Peyer's patch (tissue), 4 donors: ENCODE data around the gene HECTD2. TPM values are rescaled to one million over a fixed set of nuclear protein-coding genes. Genes with fewer than 3 reads are reported as not detected.

Experiments
- DNase-seq, 3 donors: peaks; one replicate each; pipeline ENCODE4 v3.0.0-alpha.2; 2017 to 2019
- H3K27ac ChIP-seq, 4 donors: fragments of 200-600 bp; sonication (generic); one replicate each; pipeline ENCODE4 v1.5.1; 2016 to 2019
- H3K27me3 ChIP-seq, 2 donors: fragments of 200-600 bp; sonication (generic); one replicate each; pipeline ENCODE4 v1.5.1; 2019
- H3K36me3 ChIP-seq, 3 donors: fragments of 200-600 bp; sonication (generic); one replicate each; pipeline ENCODE4 v1.5.1; 2016 to 2019
- H3K4me1 ChIP-seq, 4 donors: fragments of 200-600 bp; sonication (generic); one replicate each; pipeline ENCODE4 v1.5.1; 2016 to 2019
- H3K4me3 ChIP-seq, 4 donors: fragments of 200-600 bp; sonication (generic); 1 replicate in 3 of 4; 2 replicates in 1 of 4; pipeline ENCODE4 v1.5.1; 2016 to 2019; ENCODE audit warnings: mild to moderate bottlenecking in 1 of 4
- H3K9me3 ChIP-seq, 4 donors: fragments of 200-600 bp; sonication (generic); one replicate each; pipeline ENCODE4 v1.5.1; 2016 to 2019; ENCODE audit warnings: mild to moderate bottlenecking in 1 of 4
- POLR2A ChIP-seq, 2 donors: fragments of 450-650 bp; IDR thresholded peaks; one replicate each; pipeline ENCODE4 v1.5.1; 2017; ENCODE audit warnings: antibody characterized with exemption in 2 of 2, mild to moderate bottlenecking in 2 of 2, moderate library complexity in 2 of 2
- total RNA-seq, 4 donors: library from RNA; depleted of rRNA; stranded (reverse); fragments of >200 nt; gene quantifications; one replicate each; pipeline ENCODE4 v1.1.0, GENCODE V29; 2016
- TF ChIP-seq, protein P1 (sequence below), 6 experiments: fragments of 450-650 bp in 4 of 6; fragments of 200-600 bp in 2 of 6; sonication (generic) in 1 of 6; IDR thresholded peaks; one replicate each; pipeline ENCODE4 v1.5.1; 2017 to 2019; ENCODE audit warnings: antibody characterized with exemption in 6 of 6, mild to moderate bottlenecking in 3 of 6, moderate library complexity in 1 of 6

Gene HECTD2
- total RNA-seq, 4 donors from 2014 or later, result 4.4 to 18.2 (median 5.5) TPM

DNA sequence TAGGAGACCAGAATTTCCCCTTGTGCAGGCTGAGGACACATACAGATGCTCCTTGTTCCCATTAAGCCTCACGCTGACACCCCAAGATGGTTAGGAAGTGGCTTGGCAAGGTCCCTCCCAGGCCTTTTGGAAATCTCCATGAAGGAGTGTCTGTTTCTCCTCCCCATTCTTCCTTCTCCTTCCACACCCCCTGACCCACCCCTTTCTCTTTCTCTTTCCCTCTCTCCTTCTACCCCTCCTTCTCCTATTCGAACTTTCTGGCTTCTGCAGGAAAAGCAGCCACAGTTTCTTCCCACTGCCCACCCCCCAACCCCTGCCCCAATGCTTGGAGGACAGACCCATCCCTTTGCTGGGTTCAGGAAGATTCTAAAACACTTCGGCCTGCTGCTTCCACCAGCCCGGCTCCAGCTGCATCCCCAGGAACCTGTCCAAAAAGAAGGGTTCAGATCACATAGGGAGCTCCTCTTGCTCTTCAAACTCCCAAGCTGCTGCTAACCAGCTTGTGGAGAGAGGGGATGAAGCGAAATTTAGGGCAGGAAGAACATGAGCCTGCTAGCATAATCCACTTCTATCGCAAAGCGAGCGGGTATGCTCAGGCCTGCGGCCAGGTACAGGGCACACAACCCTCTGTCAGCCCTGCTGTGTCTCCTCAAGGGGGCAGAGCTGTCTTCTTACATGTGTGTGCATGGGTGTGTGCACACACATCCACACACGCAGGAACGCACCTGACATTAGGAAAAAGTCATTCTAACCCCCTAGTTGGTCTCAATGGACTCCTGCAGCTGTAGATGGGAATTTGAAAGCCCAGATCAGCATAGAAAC lies 142.3 kb downstream of the HECTD2 start:
- TF ChIP-seq POLR2A (IDR thresholded peaks at IDR 0.05), result no peak
- TF ChIP-seq, protein P1, sequence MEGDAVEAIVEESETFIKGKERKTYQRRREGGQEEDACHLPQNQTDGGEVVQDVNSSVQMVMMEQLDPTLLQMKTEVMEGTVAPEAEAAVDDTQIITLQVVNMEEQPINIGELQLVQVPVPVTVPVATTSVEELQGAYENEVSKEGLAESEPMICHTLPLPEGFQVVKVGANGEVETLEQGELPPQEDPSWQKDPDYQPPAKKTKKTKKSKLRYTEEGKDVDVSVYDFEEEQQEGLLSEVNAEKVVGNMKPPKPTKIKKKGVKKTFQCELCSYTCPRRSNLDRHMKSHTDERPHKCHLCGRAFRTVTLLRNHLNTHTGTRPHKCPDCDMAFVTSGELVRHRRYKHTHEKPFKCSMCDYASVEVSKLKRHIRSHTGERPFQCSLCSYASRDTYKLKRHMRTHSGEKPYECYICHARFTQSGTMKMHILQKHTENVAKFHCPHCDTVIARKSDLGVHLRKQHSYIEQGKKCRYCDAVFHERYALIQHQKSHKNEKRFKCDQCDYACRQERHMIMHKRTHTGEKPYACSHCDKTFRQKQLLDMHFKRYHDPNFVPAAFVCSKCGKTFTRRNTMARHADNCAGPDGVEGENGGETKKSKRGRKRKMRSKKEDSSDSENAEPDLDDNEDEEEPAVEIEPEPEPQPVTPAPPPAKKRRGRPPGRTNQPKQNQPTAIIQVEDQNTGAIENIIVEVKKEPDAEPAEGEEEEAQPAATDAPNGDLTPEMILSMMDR (IDR thresholded peaks at IDR 0.05), result peak in 3 of 6 experiments; percentile 31 to 38 (median 32)
- Histone ChIP-seq H3K27me3 (no peaks in the 10 kb centered on the region), H3K4me3 (peak overlapping the region in 1 of 4 donors; percentile 10), H3K36me3 (no peaks in the 10 kb centered on the region), H3K4me1 (peaks cover 0 to 6% (median 0%) of the 10 kb centered on the region in 4 donors), H3K9me3 (no peaks in the 10 kb centered on the region), H3K27ac (no peak overlapping the region)
- no peak for DNase-seq

DNA sequence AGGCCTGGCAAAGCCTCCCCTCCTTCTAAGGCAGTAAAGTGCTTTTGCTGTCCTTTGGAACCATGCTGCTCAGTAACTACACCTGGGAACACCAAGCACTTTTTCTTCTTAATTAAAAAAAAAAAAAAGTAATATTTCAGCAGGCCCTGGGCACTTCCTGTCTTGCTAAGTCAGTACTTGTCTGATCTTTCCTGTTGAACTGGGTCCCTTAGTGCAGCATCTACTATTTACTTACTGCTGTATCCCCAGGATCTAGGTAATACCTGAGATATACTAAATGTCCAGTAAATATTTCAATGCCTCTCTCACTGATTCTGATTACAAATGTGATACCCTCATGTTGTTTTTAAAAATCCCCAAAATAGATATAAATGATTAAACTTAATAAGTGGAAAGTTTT lies 145.3 kb downstream of the HECTD2 start:
- Histone ChIP-seq H3K27me3 (no peaks in the 10 kb centered on the region), H3K4me1 (peaks cover 0 to 7% (median 0%) of the 10 kb centered on the region in 4 donors), H3K4me3 (no peak overlapping the region), H3K9me3 (no peaks in the 10 kb centered on the region), H3K27ac (no peak overlapping the region), H3K36me3 (no peaks in the 10 kb centered on the region)
- TF ChIP-seq, protein P1 (IDR thresholded peaks at IDR 0.05), result no peak
- TF ChIP-seq POLR2A (IDR thresholded peaks at IDR 0.05), result no peak
- DNase-seq, result no peak

DNA sequence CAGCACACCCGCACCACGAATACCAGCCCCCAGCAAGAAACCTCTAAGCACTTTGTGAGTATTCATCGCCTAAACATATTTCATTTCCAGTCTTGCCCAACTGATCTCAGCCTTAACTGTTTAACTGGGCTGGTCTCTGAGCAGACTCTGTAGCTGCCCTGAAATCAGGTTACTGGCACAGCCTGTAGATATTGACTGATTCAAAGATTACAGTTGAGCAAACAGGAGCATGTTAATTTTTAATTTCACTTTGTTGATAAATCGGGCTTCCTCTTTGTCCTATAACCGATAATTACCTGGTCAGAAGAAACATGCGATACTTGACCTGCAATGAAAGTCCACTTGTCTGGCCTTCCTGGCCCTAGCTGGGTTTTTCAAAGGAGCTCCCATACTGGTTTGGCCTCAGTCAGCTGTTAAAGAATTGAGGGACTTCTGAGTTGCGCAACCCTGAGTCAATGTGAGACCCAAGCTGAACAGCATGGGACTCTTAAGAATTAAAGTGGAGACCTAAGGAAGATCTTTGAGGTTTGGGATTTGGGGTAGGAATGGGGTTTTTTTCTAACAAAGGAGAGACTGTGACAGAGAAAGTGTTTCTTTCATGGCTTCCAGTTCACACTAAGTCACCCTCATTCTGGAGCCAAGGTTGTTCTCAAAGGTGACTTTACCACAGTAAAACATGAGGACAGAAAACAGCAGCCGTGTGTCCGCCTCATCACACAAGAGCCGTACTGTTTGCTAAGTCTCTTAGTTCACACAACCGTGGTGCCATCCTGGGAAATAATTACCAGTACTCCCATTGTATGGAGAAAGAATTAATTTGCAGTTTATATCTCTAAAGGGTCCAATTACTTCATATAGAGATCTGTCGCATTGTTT lies 146.8 kb downstream of the HECTD2 start:
- Histone ChIP-seq H3K4me3 (no peak overlapping the region), H3K27ac (peak overlapping the region in 1 of 4 donors; percentile 40), H3K36me3 (no peaks in the 10 kb centered on the region), H3K4me1 (peaks cover 0 to 7% (median 0%) of the 10 kb centered on the region in 4 donors), H3K27me3 (no peaks in the 10 kb centered on the region), H3K9me3 (peaks cover 0 to 3% (median 0%) of the 10 kb centered on the region in 4 donors)
- no peak for TF ChIP-seq POLR2A (IDR thresholded peaks at IDR 0.05)
- TF ChIP-seq, protein P1 (IDR thresholded peaks at IDR 0.05), result no peak
- DNase-seq, result peak in 1 of 3 donors; percentile 57

DNA sequence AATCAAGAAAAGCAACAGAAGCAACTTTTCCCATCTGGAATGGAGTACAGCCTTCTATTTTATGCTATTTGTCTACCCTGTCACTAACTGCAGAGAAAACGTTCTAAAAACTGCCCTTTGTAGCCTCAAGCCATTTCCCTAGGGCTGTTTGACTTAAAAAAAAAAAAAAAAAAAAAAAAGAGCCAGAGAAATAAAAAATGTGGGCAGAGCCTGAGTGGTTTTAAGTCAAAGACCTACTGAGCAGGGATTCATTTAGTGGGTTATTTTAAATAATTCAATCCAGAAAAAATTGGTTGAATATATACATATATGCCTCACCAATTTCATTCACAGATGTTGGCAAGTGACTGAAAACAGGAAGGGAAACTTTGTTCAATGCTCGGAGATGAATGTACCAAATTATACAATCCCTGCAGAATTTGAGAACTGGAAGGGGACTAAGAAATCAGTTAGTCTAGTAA lies 147.5 kb downstream of the HECTD2 start:
- Histone ChIP-seq H3K9me3 (peaks cover 0 to 3% (median 0%) of the 10 kb centered on the region in 4 donors), H3K27me3 (no peaks in the 10 kb centered on the region), H3K36me3 (no peaks in the 10 kb centered on the region), H3K27ac (no peak overlapping the region), H3K4me1 (peaks cover 0 to 7% (median 0%) of the 10 kb centered on the region in 4 donors), H3K4me3 (no peak overlapping the region)
- TF ChIP-seq, protein P1 (IDR thresholded peaks at IDR 0.05), result no peak
- no peak for TF ChIP-seq POLR2A (IDR thresholded peaks at IDR 0.05)
- no peak for DNase-seq

DNA sequence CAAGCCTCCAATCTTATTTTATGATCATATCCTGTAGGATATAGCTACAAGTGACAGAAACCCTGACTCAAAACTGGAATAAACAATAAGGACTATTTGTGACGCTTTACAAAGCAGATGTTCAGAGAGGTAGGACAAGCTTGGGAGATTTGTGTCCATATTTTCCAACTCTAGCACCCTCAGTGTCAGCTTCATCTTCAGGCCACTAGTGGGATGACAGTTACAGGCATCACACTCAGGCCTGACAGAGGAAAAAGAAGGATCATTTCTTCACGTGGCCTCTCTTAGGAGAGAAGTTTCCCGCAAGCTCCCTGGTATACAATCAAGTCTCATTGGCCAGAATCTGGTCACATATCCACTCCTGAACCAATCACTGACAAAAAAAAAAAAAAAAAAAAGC lies 148.3 kb downstream of the HECTD2 start:
- H3K36me3 ChIP-seq, result no peaks in the 10 kb centered on the region
- peaks cover 0 to 7% (median 0%) of the 10 kb centered on the region in 4 donors for H3K4me1 ChIP-seq
- no peak for DNase-seq
- TF ChIP-seq POLR2A (IDR thresholded peaks at IDR 0.05), result no peak
- TF ChIP-seq, protein P1 (IDR thresholded peaks at IDR 0.05), result no peak
- H3K27me3 ChIP-seq, result no peaks in the 10 kb centered on the region
- no peak overlapping the region for H3K27ac ChIP-seq
- H3K9me3 ChIP-seq, result peaks cover 0 to 3% (median 0%) of the 10 kb centered on the region in 4 donors
- H3K4me3 ChIP-seq, result no peak overlapping the region
